Stimulated activated CD4-positive, alpha-beta T cell treated with anti-CD3 and anti-CD28 coated beads, Interleukin-4, amount 100 ng/mL, for 1 hour (primary cell): ENCODE results near the gene CRIM1.
A peak's percentile ranks its signal among the peaks of the same experiment; 100 is the strongest.

Experiments
- DNase-seq: peaks from one replicate; pipeline ENCODE4 v3.0.0-alpha.2; 2020

Gene CRIM1

GRCh38 chr2:36483290-36483689 is 127.7 kb downstream of the CRIM1 start:
- no peak for DNase-seq

- DNase-seq: no peak
Observed at GRCh38 chr2:36484454-36484853, 128.9 kb downstream of the CRIM1 start.

DNA sequence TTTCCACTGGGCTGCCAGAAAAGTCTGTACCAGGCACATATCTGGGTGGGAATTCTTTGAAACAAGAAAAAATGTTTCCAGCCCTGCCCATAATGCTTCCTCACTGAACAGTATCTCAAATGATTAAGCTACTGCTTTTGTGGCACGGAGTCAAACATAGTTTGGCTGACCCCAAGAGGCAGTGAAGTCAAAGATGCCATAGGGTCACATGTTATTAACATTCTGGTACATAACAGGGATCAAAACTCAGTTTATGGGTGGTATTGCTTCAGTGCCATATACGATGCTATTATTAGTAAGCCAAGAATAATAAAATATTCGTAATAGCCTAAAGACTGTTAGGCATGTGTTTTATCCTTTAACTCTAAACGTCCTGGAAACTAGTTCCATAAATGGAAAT is 129.9 kb downstream of the CRIM1 start:
- DNase-seq: no peak

DNA sequence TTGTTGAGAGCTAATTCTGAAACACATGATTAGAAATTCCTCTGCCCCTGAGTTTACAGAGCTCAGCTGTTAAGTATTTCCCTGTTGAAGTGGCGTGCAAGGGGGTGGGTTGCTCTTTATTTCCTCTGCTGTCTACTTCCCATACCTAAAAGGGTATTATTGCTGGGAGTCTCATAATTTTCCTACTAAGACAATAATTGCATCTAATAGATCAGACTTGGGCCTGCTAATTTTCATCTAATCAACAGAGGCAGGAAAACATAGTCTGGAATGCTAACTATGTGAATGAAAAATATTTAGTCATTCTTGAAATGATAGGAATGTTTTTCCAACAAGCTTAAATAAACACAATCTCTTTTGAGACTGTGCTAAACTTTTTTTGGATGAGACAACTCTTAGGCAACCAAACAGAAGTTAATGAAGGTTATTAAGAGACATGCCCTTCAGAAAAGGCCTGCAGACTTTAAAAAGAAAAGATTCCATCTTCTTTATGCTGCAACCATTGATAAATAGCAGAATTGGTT is 131.0 kb downstream of the CRIM1 start:
- DNase-seq: no peak

GRCh38 chr2:36487947-36488346 is 132.4 kb downstream of the CRIM1 start:
- DNase-seq: no peak

DNA sequence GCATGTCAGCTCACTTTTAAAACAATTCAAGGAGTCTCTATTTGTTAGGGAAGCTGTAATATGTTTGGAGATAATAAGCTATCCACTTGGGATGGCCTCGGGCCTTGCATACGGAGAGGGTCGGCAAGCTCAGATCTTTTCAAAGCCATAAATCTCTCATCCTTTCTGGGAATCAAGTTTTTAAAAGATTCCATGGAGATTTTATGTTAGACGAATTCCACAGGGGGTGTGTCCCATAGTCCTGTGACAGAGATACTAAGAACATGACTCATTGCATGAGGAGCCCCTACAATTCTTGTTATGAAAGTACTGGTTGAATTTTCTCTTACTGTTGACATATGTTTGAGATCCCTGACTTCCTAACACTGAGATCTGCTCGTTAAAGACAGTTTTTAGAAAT is 133.7 kb downstream of the CRIM1 start:
- no peak for DNase-seq

DNA sequence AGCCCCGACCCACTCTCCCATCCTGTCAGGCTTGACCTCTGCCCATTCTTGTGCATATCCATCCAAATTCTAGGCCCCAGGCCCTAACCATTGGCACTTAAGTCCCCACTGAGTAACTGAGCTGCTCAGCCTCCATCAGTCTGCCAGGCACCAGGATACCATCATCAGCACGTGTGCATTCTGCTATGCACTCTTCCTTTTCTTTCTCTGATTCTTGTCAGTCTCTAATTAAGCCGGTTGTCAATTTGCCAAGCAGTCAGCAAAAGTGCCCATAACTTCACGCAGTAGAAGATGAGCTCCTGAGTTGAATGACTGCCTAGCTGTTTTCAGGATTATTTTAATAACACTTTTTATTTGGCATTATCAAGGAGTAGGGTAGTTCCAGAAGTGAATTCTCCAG is 135.2 kb downstream of the CRIM1 start:
- no peak for DNase-seq

GRCh38 chr2:36492216-36492945 is 136.8 kb downstream of the CRIM1 start:
- DNase-seq: no peak

- DNase-seq: no peak
Observed at GRCh38 chr2:36493306-36493705, 137.7 kb downstream of the CRIM1 start.

DNA sequence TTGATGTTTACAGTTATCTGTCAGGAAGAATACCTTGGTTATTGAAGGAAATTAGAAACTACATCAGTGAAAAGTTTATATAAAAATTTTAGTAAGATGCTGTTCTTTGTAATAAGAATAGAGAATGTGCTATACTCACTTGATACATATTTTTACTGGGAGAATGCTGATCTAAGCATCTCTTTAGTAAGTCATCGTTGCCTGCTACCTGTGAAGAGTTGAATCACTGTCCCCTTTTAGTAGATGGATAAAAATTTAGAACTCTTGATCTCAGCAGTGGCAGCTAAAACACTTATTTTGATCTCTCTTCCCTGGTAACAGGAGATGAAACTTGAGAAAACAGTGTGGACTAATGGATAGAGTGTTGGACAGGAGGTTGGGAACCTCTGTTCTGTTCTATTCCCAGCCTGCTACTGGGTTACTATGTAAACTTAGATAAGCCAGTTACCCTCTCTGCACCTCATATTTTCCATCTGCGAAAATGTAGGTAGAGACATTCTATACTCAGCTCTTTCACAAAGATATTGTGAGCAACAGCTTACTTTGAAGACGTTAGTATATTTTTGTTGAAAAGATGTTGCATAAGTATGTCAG is 142.1 kb downstream of the CRIM1 start:
- DNase-seq: no peak

GRCh38 chr2:36499128-36499820 is 143.7 kb downstream of the CRIM1 start:
- no peak for DNase-seq

DNA sequence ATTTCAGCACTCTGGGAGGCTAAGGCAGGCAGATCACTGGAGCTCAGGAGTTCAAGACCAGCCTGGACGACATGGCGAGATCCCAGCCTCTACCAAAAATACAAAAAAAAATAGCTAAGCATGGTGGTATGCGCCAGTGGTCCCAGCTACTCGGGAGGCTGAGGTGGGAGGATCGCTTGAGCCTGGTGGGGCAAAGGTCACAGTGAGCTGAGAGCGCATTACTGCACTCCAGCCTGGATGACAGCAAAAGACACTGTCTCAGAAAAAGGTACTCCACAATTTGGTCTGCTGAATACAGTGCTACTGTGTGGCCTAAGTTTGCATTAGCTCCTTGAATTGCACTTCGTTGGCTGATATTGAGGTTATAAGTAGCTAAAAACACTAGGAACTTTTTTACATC is 144.5 kb downstream of the CRIM1 start:
- DNase-seq: no peak

GRCh38 chr2:36502081-36502480 is 146.5 kb downstream of the CRIM1 start:
- DNase-seq: no peak

GRCh38 chr2:36507408-36507812 is 151.8 kb downstream of the CRIM1 start:
- DNase-seq: peak; percentile 8

GRCh38 chr2:36509075-36509474 is 153.5 kb downstream of the CRIM1 start:
- DNase-seq: no peak

DNA sequence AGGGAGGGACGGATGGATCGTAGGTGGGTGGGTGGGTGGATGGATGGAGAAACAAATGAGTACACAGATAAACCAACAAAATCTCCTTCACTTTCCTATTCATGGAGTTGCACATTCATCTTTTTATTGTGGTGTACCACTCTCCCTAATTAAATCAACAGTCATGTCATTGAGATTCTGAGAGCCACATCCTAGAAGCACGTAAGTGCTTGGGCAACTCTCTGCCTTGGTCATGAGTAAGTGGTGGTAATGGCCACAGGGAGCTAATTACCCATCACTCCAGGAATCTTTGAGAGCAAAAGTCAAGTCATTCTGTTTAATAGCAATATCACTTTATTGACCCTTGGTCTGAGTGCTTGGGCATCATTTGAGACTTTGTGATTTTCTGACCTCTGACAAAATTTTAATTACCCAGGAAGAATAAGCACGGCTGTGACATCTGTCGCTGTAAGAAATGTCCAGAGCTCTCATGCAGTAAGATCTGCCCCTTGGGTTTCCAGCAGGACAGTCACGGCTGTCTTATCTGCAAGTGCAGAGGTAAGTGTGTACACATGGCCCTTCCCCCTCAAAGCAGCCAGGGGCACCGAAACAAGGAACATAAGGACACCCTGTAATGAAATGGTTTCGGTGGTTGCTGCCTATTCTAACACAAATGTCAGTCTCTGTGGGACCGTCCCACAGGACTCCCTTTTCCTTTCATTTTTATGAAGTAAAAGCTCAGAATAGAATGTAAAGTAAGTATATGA is 156.5 kb downstream of the CRIM1 start:
- no peak for DNase-seq

DNA sequence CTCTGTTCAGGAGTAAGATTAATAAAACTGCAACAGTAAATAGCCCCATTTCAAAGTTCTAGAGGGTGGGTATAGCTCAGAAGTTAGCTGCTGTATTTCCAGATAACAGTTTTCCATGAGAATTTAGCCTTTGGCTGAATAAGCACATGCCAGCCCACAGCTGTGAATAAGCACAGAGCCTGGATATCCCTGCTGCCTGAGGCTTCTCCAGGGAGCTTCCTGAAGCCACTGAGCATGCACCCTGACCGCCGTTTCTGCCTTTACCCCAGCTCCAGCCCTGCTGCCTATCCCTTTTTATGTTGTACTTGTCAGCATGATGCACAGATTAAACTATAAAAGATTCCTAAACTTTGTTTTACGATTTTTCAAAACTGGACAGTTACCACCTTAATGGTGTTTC is 157.1 kb downstream of the CRIM1 start:
- DNase-seq: no peak

DNA sequence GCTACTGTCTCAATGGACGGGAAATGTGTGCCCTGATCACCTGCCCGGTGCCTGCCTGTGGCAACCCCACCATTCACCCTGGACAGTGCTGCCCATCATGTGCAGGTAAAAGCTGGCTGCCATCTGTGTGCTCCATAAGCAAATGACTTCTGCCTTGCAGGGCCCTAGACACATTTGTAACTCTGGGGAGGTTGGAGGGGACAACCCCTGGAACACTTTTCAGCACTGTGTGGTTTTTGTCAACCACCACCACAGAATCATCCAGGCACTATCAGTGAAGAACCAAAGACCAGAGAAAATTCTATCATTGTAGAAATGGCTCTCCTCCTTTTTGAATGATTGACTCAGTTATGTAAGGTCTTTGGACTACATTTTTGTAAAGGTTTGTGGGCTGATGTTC is 158.1 kb downstream of the CRIM1 start:
- DNase-seq: no peak

GRCh38 chr2:36515538-36515937 is 160.0 kb downstream of the CRIM1 start:
- no peak for DNase-seq

DNA sequence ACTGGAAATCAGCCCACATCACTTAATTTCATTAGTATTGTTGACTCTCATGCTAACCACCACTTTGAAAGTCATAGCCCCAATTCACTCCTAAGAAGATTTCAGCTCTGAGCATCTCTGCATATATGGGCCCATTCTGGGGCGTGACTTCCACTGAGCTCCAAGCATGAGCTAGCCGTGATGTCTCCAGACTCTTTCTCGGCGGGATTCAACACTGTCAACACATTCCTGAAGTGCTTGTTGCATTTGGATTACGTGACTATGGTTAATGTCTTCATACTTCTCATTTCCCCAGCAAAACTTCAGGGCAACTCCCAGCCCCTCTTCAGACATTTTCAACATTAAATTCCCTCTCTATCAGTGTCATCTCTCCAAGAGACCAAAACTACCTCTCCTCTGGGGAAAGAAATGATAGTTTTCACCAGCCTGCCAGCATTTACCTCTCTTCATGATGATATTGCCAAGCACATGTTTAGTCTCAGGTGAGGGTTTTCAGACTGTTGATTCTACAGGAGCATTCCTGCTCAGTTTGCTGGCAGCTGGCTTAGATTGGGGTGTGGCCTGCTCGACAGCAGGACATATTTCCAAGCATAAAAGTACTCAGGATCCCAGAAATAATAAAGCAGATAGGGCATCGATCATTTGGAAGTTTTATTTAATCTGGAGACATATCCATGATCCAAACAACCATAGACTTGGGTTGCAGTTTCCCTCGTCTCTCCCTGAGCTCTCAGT is 160.7 kb downstream of the CRIM1 start:
- no peak for DNase-seq

- no peak for DNase-seq
Observed at GRCh38 chr2:36520431-36520830, 164.9 kb downstream of the CRIM1 start.

DNA sequence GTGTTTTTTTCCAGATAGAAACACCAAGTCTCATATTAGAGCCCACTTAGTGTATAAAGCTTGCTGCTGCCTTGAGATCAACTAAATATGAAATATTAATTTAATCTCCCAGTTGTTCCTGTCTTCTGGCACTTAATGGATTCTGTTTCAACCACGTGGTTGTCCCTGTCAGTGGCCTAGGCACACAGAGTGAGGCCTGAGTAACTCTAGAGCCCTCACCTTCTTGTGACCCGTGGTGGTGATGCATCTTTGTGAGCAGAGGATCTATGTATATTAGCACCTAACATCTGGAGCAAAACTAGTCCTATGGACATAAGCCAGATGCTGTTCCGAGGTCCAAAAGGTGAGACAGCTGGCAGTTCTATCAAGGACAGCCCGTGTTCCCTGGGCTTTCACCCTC is 167.6 kb downstream of the CRIM1 start:
- DNase-seq: no peak

- no peak for DNase-seq
Observed at GRCh38 chr2:36525245-36525644, 169.7 kb downstream of the CRIM1 start.
